ENCODE measurements around the gene CHRNA7. TPM values are rescaled to one million over a fixed set of nuclear protein-coding genes. Genes with fewer than 3 reads are reported as not detected.
"Not testable (repeated sequence)": the region's sequence is repeated elsewhere in the genome, so short reads cannot be mapped to it uniquely, and the experiment has no call there.

Gene CHRNA7
- total RNA-seq, 1 experiment from 2014 or later, result 4.4 TPM

DNA sequence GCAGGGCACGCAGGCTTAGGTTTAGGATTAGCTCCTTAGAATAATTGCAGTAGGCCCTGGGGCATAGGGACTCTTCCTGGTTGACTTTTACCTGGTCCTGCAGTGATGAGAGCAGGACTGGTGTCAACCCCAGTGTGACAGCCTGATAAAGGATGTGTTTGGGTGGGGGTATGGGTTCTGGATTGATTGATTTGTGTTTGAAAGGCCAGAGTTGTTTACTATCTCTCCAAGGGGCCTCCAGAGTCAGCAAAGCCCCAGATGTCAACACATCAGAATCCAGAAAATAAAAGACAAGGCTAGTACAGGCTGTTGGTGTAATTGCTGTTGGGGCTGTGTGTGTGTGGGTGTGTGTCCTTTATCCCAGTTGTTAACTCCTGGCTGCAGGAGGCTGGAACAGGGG lies 122.3 kb downstream of the CHRNA7 start:
- Histone ChIP-seq H3K27me3 (ENCODE audit: insufficient read depth, low read length) (no peaks in the 10 kb centered on the region), H3K79me1 (ENCODE audit: insufficient read depth, low read depth, low read length, poor library complexity, severe bottlenecking) (no peaks in the 10 kb centered on the region), H3K4ac (ENCODE audit: low read depth, low read length) (no peak overlapping the region), H2BK20ac (ENCODE audit: low read depth, low read length, poor library complexity, severe bottlenecking) (no peak overlapping the region), H3K23ac (ENCODE audit: insufficient read length, low read depth, low read length) (no peak overlapping the region), H2BK15ac (ENCODE audit: low read depth, low read length) (no peak overlapping the region), H3K18ac (ENCODE audit: insufficient read length, low read depth, low read length) (no peak overlapping the region), H3K14ac (ENCODE audit: insufficient read depth, low read length) (no peak overlapping the region), H3K9me3 (ENCODE audit: control insufficient read depth, low read depth, low read length) (no peaks in the 10 kb centered on the region), H3K27ac (ENCODE audit: insufficient read length, low read depth, low read length) (no peak overlapping the region), H3K23me2 (ENCODE audit: insufficient read length, low read depth, low read length, poor library complexity, severe bottlenecking) (no peaks in the 10 kb centered on the region), H4K8ac (replicated peaks; ENCODE audit: insufficient read length, low read depth, low read length) (no peak overlapping the region), H2AK5ac (ENCODE audit: insufficient read length, low read length) (no peak overlapping the region), H2AFZ (ENCODE audit: low read length) (no peak overlapping the region), H3K79me2 (ENCODE audit: insufficient read depth, low read length) (no peaks in the 10 kb centered on the region), H2BK5ac (ENCODE audit: insufficient read length, low read length) (no peak overlapping the region), H3K4me2 (ENCODE audit: insufficient read depth, insufficient read length, low read length) (no peak overlapping the region), H3K56ac (ENCODE audit: insufficient read length, low read depth, low read length) (no peak overlapping the region), H3T11ph (ENCODE audit: low read length) (no peak overlapping the region), H4K91ac (ENCODE audit: insufficient read length, low read depth, low read length) (no peak overlapping the region), H2BK120ac (ENCODE audit: low read depth, low read length, poor library complexity, severe bottlenecking) (no peak overlapping the region), H3K9ac (ENCODE audit: extremely low read depth, insufficient read length, low read length) (no peak overlapping the region), H4K20me1 (ENCODE audit: control insufficient read depth, insufficient read depth, insufficient read length) (no peaks in the 10 kb centered on the region), H4K5ac (ENCODE audit: insufficient read length, low read depth, low read length) (no peak overlapping the region), H3K4me1 (ENCODE audit: insufficient read depth, low read length) (no peaks in the 10 kb centered on the region), H2BK12ac (ENCODE audit: insufficient read length, low read depth, low read length) (no peak overlapping the region)
- no peak for TF ChIP-seq CTCF (conservative IDR thresholded peaks at IDR 0.05)
- DNase-seq, result no peak
- Mint-ChIP-seq H3K4me3 (no peak overlapping the region), H3K36me3 (ENCODE audit: insufficient read depth in 1 of 3, low read depth in 3 of 3) (no peaks in the 10 kb centered on the region), H3K9me3 (no peaks in the 10 kb centered on the region; a peak in 1 of 5 replicates), H3K4me1 (peaks cover 24 to 31% of the 10 kb centered on the region in 2 experiments), H3K27ac (peak overlapping the region; percentile 70 to 92 (median 81); a peak in 5 of 7 replicates), H3K27me3 (ENCODE audit: low read depth) (no peaks in the 10 kb centered on the region)
- no CpG with 5 or more reads among the region's 1 CpG for WGBS (ENCODE audit: extremely low coverage, insufficient read length, low lambda C conversion rate)

- not testable (repeated sequence) for H2BK12ac ChIP-seq (ENCODE audit: insufficient read length, low read depth, low read length); H3K56ac ChIP-seq (ENCODE audit: insufficient read length, low read depth, low read length); H4K20me1 ChIP-seq (ENCODE audit: control insufficient read depth, insufficient read depth, insufficient read length); H2BK120ac ChIP-seq (ENCODE audit: low read depth, low read length, poor library complexity, severe bottlenecking); H2AK5ac ChIP-seq (ENCODE audit: insufficient read length, low read length); H4K91ac ChIP-seq (ENCODE audit: insufficient read length, low read depth, low read length); H3K4me3 Mint-ChIP-seq; H3K4me1 ChIP-seq (ENCODE audit: insufficient read depth, low read length); H3K79me1 ChIP-seq (ENCODE audit: insufficient read depth, low read depth, low read length, poor library complexity, severe bottlenecking); H3K14ac ChIP-seq (ENCODE audit: insufficient read depth, low read length); H2AFZ ChIP-seq (ENCODE audit: low read length); H2BK5ac ChIP-seq (ENCODE audit: insufficient read length, low read length); H3K9me3 ChIP-seq (ENCODE audit: control insufficient read depth, low read depth, low read length); H3K4ac ChIP-seq (ENCODE audit: low read depth, low read length); H3K27ac Mint-ChIP-seq; H3K27me3 Mint-ChIP-seq (ENCODE audit: low read depth); H3K4me2 ChIP-seq (ENCODE audit: insufficient read depth, insufficient read length, low read length); H3K79me2 ChIP-seq (ENCODE audit: insufficient read depth, low read length); H3K36me3 Mint-ChIP-seq (ENCODE audit: insufficient read depth in 1 of 3, low read depth in 3 of 3); H3K27ac ChIP-seq (ENCODE audit: insufficient read length, low read depth, low read length); H3K9ac ChIP-seq (ENCODE audit: extremely low read depth, insufficient read length, low read length); H3K9me3 Mint-ChIP-seq; H3K23me2 ChIP-seq (ENCODE audit: insufficient read length, low read depth, low read length, poor library complexity, severe bottlenecking); H2BK15ac ChIP-seq (ENCODE audit: low read depth, low read length); H4K5ac ChIP-seq (ENCODE audit: insufficient read length, low read depth, low read length); H4K8ac ChIP-seq (replicated peaks; ENCODE audit: insufficient read length, low read depth, low read length); H3K27me3 ChIP-seq (ENCODE audit: insufficient read depth, low read length); DNase-seq; H3K23ac ChIP-seq (ENCODE audit: insufficient read length, low read depth, low read length); H3T11ph ChIP-seq (ENCODE audit: low read length); H3K18ac ChIP-seq (ENCODE audit: insufficient read length, low read depth, low read length); H2BK20ac ChIP-seq (ENCODE audit: low read depth, low read length, poor library complexity, severe bottlenecking)
- WGBS (ENCODE audit: extremely low coverage, insufficient read length, low lambda C conversion rate), result no CpG with 5 or more reads among the region's 18 CpGs
- peaks cover 24 to 28% of the 10 kb centered on the region in 2 experiments for H3K4me1 Mint-ChIP-seq
These were observed 123.7 kb downstream of the CHRNA7 start for GRCh38 chr15:32153868-32154623.
